Raji (cell line): Measurements from ENCODE around the gene DAP.

ENCODE experiments used
- POLR2A ChIP-seq: IDR thresholded peaks from 2 replicates; pipeline ENCODE4 v1.6.1; 2011; ENCODE audit warnings: low read depth, low read length, control low read depth; ENCODE audit not compliant: insufficient read depth

DAP gene

DNA sequence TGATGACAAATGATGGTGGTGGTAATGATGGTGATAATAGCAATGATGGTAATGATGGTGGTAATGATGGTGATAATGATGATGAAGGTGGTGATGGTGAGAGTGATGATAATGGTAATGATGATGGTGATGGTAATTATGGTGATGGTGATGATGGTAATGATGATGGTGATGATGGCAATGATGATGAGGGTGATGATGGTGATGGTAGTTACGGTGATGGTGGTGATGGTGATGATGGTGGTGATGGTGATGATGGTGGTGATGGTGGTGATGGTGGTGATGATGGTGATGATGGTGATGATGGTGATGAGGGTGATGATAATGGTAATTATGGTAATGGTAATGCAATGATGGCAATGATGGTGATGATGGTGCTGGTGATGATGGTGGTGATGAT is 91.1 kb downstream of the DAP start:
- TF ChIP-seq POLR2A: no peak

- no peak for TF ChIP-seq POLR2A
Measured at GRCh38 chr5:10668697-10669096, 92.3 kb downstream of the DAP start.

DNA sequence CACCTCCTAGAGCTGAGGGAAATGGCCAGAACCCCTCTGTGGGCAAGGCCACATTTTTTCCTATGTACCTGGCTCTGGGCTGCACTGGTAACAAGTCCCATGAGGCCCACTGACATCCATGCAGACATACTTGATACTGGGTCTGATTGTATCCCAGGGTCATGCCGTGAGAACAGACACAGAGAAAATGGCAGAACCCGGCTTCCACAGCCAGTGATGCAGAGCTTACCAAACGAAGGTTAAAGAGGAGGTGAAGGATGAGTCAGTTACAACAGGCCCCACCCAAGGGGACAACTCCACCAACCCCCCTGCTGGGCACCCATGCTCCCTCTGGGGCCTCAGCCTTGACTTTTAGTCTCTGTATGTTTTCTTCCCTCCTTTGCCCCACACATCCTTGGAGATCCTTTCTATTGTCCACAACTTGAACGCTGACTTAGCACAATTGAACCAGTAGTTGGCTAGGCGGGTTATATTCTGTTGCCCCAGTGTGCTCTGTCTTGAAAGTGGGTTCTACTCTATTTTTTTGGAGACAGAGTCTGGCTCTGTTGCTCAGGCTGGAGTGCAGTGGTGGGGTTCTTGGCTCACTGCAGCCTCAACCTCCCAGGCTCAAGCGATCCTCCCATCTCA is 93.5 kb downstream of the DAP start:
- no peak for TF ChIP-seq POLR2A

GRCh38 chr5:10666531-10667299 is 94.3 kb downstream of the DAP start:
- no peak for TF ChIP-seq POLR2A

DNA sequence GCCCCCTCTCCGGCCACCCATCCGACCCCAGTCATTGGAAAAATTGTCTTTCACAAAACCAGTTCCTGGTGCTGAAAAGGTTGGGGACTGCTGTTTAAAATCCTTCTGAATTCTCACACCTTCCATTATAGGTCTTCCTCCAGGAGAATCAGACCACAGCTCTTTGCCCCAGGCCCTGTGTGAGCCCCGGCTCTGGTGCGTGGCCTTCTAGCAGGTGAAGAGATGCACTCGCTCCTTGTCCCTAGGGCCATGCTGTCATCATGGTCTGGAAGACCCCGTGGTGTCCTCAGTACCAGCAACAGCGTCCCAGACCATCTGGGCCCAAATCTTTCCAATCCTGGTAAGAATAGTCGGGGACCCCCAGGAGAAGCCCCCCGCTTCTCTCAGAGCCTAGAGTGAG is 95.2 kb downstream of the DAP start:
- TF ChIP-seq POLR2A: no peak

DNA sequence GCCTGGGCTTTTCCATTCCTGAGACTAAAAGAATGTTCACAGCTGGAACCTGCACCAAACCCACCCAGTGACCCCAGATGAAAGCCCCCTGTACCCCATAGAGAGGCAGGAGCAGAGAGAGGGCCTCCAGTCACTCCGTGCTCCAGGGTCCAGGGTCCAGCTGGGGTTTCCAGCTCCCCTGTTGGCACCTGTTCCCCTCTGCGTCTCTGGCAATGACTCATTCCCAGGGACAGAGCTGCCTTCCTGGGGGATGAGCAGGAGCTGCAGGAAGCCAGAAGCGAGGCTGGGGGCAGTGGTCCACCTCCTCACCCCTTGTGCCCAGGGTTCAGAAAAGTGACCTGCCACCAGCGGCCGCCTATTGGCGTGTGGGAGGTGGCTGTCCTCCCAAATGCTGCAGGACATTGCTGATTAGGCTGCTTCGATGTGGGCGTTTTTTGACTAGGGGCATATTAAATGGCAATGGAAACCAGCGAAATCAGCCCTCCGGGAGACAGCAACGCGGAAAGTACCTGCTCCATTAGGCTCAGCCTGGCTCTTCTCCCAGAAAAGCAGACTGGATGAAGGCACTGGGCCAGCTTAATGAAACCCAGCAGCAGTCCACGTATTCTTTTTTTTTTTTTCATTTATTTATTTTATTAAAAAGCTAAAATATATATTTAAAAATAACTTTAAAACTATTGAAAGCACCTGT is 97.4 kb downstream of the DAP start:
- no peak for TF ChIP-seq POLR2A

GRCh38 chr5:10662661-10663488 is 98.2 kb downstream of the DAP start:
- TF ChIP-seq POLR2A: no peak

- no peak for TF ChIP-seq POLR2A
Measured at GRCh38 chr5:10662083-10662482, 99.0 kb downstream of the DAP start.

- TF ChIP-seq POLR2A: no peak
Measured at GRCh38 chr5:10661401-10661800, 99.6 kb downstream of the DAP start.

DNA sequence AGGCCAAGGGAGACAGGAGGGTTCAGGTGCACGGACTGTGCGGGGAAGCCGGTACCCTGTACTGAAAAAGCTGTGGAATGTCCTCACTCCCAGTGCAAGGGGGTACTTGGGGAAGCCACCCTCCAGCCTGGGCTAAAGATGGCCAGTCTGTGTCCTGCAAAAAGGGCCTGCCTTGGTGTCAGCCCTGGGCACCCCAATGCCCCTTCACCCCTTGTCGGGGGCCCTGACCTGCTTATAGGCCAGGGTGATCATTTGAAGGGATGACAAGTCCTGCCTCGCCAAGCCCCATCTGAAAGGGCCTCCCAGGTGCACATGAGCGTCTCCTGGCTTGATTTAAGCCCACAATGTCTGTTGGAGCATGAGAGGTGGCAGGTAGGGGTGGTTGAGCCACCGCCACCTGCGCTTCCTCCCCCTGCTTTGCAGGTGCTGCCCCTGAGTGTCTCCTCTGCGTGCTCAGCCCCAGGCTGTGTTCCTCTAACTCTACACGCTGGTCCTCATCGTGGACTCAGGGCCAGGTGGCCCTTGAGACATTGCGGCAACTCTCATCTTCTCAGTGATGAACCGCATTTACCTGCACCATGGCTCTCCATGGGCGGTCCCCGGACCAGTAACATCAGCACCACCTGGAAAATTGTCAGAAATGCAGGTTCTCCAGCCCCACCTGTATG is 100.2 kb downstream of the DAP start:
- TF ChIP-seq POLR2A: no peak

GRCh38 chr5:10660135-10660534 is 100.9 kb downstream of the DAP start:
- TF ChIP-seq POLR2A: no peak

- TF ChIP-seq POLR2A: no peak
Measured at GRCh38 chr5:10658265-10658664, 102.8 kb downstream of the DAP start.

DNA sequence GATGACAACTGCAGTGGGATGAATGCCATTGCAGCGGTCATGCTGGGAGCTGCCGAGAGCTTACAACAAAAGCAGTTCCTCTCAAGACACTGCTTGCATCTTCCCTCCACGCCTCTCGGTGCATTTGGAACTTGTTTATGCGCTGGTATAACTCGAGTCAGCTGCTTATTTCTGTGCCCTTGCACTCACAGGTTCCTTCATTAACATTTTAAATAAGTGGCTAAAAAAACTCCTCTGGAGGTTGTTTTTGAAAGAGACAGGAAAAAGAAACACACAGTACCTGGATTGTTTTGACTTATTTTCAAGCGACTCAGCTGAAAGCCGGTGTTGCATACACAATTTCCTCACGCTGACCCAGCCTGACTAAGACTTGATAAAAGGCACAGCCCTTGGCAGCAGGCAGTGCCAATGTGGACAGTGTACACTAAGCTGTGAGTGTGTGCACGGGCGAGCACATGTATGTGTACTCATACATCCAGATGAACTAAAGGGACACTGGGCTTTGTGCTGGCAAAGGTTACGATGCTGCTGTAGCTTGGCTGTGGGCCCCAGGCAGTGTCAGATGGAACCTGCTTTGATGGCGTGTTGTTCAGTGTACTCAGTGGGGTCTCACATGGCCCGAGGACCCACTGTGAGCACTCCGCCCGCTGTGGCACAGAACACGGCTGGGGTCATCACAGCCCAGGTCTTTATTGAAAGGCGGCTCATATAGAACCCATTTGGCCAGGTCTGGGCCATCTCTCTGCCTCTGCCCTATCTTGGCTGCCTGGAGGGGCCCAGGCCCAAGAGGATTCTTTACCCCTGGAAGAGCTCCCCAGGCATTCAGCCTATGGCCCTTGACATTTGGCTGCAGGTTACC is 104.8 kb downstream of the DAP start:
- no peak for TF ChIP-seq POLR2A

DNA sequence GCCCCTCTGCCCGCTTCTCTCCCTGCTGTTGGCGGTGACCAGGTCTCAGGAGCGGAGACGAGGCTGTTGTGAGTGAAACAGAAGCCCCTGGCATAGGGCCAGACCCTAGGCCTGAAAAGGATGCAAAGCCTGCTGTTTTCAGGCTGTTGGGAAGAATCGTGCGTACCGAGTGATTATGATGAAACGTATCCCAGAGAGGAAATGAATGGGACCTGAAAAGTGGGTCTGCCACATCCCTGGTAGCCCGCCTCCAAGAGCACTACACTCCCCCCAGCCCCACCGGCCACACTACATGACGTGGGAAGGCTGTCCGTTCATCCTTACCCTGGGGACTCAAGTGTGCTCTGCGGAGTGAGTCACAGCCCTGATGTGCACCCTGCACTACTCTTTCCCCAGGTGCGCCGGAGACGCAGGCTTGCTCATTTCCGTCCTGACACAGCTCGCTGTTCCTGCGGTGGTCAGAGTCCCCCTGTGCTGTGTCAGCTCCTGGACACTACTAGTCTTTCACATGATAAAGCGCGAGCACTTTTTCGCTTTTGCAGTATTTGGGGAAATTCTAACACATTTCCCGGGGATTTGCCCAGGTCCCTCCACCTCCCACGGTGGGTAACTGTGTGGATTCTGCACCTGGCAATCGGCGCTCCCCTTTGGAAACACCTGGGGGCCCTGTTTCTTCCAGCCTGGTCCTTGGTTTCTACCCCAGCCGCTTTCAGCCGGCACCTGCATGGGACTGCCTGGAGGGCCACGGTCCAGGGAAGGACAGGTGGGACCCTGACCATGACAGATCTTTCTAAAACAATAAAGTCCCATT is 105.7 kb downstream of the DAP start:
- no peak for TF ChIP-seq POLR2A

DNA sequence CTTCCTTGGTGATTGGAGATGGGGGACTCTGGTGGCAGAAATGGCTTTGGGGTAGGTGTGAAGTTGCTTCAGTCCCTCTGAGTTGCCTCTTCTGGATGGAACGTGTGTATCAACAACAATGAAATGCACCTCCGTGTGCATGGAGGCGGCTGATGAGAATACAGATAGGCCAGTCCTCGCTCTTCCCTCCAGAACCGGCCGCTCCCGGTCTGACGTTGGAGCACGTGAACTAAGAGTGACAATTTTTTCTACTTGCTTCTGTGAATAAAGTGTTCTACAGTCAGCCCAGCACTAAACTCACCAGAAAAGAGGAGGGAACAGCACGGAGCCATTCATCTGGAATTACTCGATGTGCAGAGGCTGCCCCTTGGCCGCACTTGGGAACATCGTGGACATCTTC is 106.5 kb downstream of the DAP start:
- no peak for TF ChIP-seq POLR2A
